Measurements from ENCODE around the gene SARS2.

The SARS2 gene

GRCh38 chr19:38915329-38916321, 14.9 kb downstream of the SARS2 start:
- H4K20me1 ChIP-seq (ENCODE audit: low read depth, low read length), result no peaks in the 10 kb centered on the region

GRCh38 chr19:38913958-38914357, 16.6 kb downstream of the SARS2 start:
- H3K4me3 ChIP-seq (ENCODE audit: insufficient read depth, low read length, poor library complexity, severe bottlenecking), result no peak overlapping the region
- H3K9me3 ChIP-seq (ENCODE audit: insufficient read depth, low read length), result no peaks in the 10 kb centered on the region
- H3K79me2 ChIP-seq (ENCODE audit: insufficient read depth, low read length), result no peaks in the 10 kb centered on the region
- H3K4me2 ChIP-seq (ENCODE audit: low read depth, low read length, poor library complexity, severe bottlenecking), result no peak overlapping the region
- H3F3A ChIP-seq (ENCODE audit: insufficient read depth), result no peaks in the 10 kb centered on the region
- no peak overlapping the region for H2AFZ ChIP-seq (ENCODE audit: low read depth, low read length, severe bottlenecking)
- H3K27ac ChIP-seq (ENCODE audit: low read depth, low read length), result no peak overlapping the region
- H3K27me3 ChIP-seq (ENCODE audit: low read length), result no peaks in the 10 kb centered on the region
- no peaks in the 10 kb centered on the region for H3K9me2 ChIP-seq (replicated peaks; ENCODE audit: insufficient read depth, low read length)
- no peak overlapping the region for H3K9ac ChIP-seq (ENCODE audit: low read length)
- no peaks in the 10 kb centered on the region for H4K20me1 ChIP-seq (ENCODE audit: low read depth, low read length)
- TF ChIP-seq, protein P1, sequence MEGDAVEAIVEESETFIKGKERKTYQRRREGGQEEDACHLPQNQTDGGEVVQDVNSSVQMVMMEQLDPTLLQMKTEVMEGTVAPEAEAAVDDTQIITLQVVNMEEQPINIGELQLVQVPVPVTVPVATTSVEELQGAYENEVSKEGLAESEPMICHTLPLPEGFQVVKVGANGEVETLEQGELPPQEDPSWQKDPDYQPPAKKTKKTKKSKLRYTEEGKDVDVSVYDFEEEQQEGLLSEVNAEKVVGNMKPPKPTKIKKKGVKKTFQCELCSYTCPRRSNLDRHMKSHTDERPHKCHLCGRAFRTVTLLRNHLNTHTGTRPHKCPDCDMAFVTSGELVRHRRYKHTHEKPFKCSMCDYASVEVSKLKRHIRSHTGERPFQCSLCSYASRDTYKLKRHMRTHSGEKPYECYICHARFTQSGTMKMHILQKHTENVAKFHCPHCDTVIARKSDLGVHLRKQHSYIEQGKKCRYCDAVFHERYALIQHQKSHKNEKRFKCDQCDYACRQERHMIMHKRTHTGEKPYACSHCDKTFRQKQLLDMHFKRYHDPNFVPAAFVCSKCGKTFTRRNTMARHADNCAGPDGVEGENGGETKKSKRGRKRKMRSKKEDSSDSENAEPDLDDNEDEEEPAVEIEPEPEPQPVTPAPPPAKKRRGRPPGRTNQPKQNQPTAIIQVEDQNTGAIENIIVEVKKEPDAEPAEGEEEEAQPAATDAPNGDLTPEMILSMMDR (IDR thresholded peaks at IDR 0.05; ENCODE audit: insufficient read depth, low read length, poor library complexity, severe bottlenecking), result no peak
- no peak for TF ChIP-seq EZH2phosphoT487 (conservative IDR thresholded peaks at IDR 0.05; ENCODE audit: low read length)
- H3K36me3 ChIP-seq (ENCODE audit: low read length), result no peaks in the 10 kb centered on the region

More at GRCh38 chr19:38915329-38916321, 14.9 kb downstream of the SARS2 start:
- Histone ChIP-seq H3K36me3 (ENCODE audit: low read length) (no peaks in the 10 kb centered on the region), H3K27me3 (ENCODE audit: low read length) (no peaks in the 10 kb centered on the region), H3K9me2 (replicated peaks; ENCODE audit: insufficient read depth, low read length) (no peaks in the 10 kb centered on the region), H3K4me3 (ENCODE audit: insufficient read depth, low read length, poor library complexity, severe bottlenecking) (no peak overlapping the region), H3K4me2 (ENCODE audit: low read depth, low read length, poor library complexity, severe bottlenecking) (no peak overlapping the region), H2AFZ (ENCODE audit: low read depth, low read length, severe bottlenecking) (no peak overlapping the region), H3K27ac (ENCODE audit: low read depth, low read length) (no peak overlapping the region), H3K9ac (ENCODE audit: low read length) (no peak overlapping the region), H3F3A (ENCODE audit: insufficient read depth) (no peaks in the 10 kb centered on the region), H3K79me2 (ENCODE audit: insufficient read depth, low read length) (no peaks in the 10 kb centered on the region), H3K9me3 (ENCODE audit: insufficient read depth, low read length) (no peaks in the 10 kb centered on the region)
- TF ChIP-seq EZH2phosphoT487 (conservative IDR thresholded peaks at IDR 0.05; ENCODE audit: low read length), result no peak
- TF ChIP-seq, protein P1 (IDR thresholded peaks at IDR 0.05; ENCODE audit: insufficient read depth, low read length, poor library complexity, severe bottlenecking), result no peak

DNA sequence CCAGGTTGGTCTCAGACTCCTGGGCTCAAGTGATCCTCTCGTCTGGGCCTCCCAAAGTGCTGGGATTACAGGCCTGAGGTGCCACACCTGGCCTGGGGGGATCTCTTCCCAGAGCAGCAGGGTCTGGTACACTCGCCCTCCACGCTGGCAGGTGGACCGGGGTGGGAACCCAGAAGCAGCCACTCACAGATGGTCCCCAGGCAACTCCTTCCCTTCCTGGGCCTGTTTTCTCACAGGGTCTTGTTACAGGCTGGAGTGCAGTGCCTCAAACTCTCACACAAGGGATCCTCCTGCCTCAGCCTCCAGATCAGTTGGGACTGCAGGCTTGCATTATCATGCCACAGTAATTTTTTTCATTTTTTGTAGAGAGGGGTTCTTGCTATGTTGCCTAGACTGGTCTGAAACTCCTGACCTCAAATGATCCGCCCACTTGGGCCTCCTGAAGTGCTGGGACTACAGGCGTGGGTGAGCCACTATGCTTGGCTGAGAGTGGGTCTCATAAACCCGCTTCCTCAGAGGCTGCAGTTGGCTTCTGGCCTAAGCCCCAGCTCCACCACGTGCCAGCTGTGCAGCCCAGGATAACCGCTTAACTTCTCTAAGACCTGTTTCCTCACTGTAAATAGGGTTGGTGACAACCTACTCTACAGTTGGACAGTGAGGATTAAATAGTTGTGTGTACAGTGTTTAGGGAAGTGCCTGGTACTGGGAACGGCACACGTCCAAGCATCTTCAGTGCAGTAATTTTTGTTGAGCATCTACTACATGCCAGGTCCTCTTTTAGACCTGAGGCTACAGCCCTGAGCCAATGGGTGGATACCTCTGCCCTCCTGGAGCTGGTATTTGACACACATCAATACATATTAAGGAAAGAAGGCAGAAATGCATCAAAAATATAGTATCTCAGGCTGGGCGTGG, 17.7 kb downstream of the SARS2 start:
- Histone ChIP-seq H3K9me2 (replicated peaks; ENCODE audit: insufficient read depth, low read length) (no peaks in the 10 kb centered on the region), H3K9ac (ENCODE audit: low read length) (no peak overlapping the region), H2AFZ (ENCODE audit: low read depth, low read length, severe bottlenecking) (no peak overlapping the region), H4K20me1 (ENCODE audit: low read depth, low read length) (no peaks in the 10 kb centered on the region), H3K9me3 (ENCODE audit: insufficient read depth, low read length) (no peaks in the 10 kb centered on the region), H3K4me2 (ENCODE audit: low read depth, low read length, poor library complexity, severe bottlenecking) (no peak overlapping the region), H3K79me2 (ENCODE audit: insufficient read depth, low read length) (no peaks in the 10 kb centered on the region), H3F3A (ENCODE audit: insufficient read depth) (no peaks in the 10 kb centered on the region), H3K27me3 (ENCODE audit: low read length) (no peaks in the 10 kb centered on the region), H3K27ac (ENCODE audit: low read depth, low read length) (no peak overlapping the region), H3K36me3 (ENCODE audit: low read length) (no peaks in the 10 kb centered on the region), H3K4me3 (ENCODE audit: insufficient read depth, low read length, poor library complexity, severe bottlenecking) (no peak overlapping the region)
- no peak for TF ChIP-seq EZH2phosphoT487 (conservative IDR thresholded peaks at IDR 0.05; ENCODE audit: low read length)
- TF ChIP-seq, protein P1 (IDR thresholded peaks at IDR 0.05; ENCODE audit: insufficient read depth, low read length, poor library complexity, severe bottlenecking), result no peak
